ENCODE results near the gene XCR1. TPM values are rescaled to one million over a fixed set of nuclear protein-coding genes. Genes with fewer than 3 reads are reported as not detected.

Gene XCR1
- total RNA-seq, 1 experiment from 2014 or later = not detected

- Histone ChIP-seq H3K4me1 (ENCODE audit: insufficient read depth, low read length, poor library complexity, severe bottlenecking) (no peaks in the 10 kb centered on the region), H3K36me3 (ENCODE audit: insufficient read depth, low read length, poor library complexity, severe bottlenecking) (no peaks in the 10 kb centered on the region), H3K27me3 (replicated peaks; ENCODE audit: insufficient read depth, low read depth, low read length, poor library complexity) (no peaks in the 10 kb centered on the region), H3K27ac (ENCODE audit: low read depth, low read length, poor library complexity, severe bottlenecking) (no peak overlapping the region), H3K4me3 (ENCODE audit: low read depth, low read length, poor library complexity, severe bottlenecking) (no peak overlapping the region), H3K9me3 (ENCODE audit: low read depth, low read length, poor library complexity, severe bottlenecking) (no peaks in the 10 kb centered on the region)
- TF ChIP-seq CTCF (conservative IDR thresholded peaks at IDR 0.05; ENCODE audit: low read depth, low read length) (no peak), EZH2 (IDR thresholded peaks at IDR 0.05; ENCODE audit: borderline replicate concordance, low read depth, low read length, poor library complexity, severe bottlenecking) (no peak)
- CTCF ChIA-PET = no interaction called here
- intact Hi-C loops (cut with micrococcal nuclease; ENCODE audit: unreplicated experiment) = no loop called here
- POLR2A ChIA-PET (ENCODE audit: low non-redundant PET) = no interaction called here
- BruUV-seq (replicated peaks) = no TSS peak
- DNase-seq (ENCODE audit: low spot score) = no peak
These were observed 37.1 kb downstream of the XCR1 start for GRCh38 chr3:45990181-45990580.

GRCh38 chr3:45988804-45989203 lies 38.5 kb downstream of the XCR1 start:
- Histone ChIP-seq H3K9me3 (ENCODE audit: low read depth, low read length, poor library complexity, severe bottlenecking) (no peaks in the 10 kb centered on the region), H3K27me3 (replicated peaks; ENCODE audit: insufficient read depth, low read depth, low read length, poor library complexity) (no peaks in the 10 kb centered on the region), H3K27ac (ENCODE audit: low read depth, low read length, poor library complexity, severe bottlenecking) (no peak overlapping the region), H3K4me1 (ENCODE audit: insufficient read depth, low read length, poor library complexity, severe bottlenecking) (no peaks in the 10 kb centered on the region), H3K4me3 (ENCODE audit: low read depth, low read length, poor library complexity, severe bottlenecking) (no peak overlapping the region), H3K36me3 (ENCODE audit: insufficient read depth, low read length, poor library complexity, severe bottlenecking) (no peaks in the 10 kb centered on the region)
- TF ChIP-seq CTCF (conservative IDR thresholded peaks at IDR 0.05; ENCODE audit: low read depth, low read length) (no peak), EZH2 (IDR thresholded peaks at IDR 0.05; ENCODE audit: borderline replicate concordance, low read depth, low read length, poor library complexity, severe bottlenecking) (no peak)
- no peak for DNase-seq (ENCODE audit: low spot score)
- intact Hi-C loops (cut with micrococcal nuclease; ENCODE audit: unreplicated experiment) = no loop called here
- no TSS peak for BruUV-seq (replicated peaks)
- CTCF ChIA-PET = no interaction called here
- POLR2A ChIA-PET (ENCODE audit: low non-redundant PET) = no interaction called here

GRCh38 chr3:45988362-45988761 lies 38.9 kb downstream of the XCR1 start:
- Histone ChIP-seq H3K4me1 (ENCODE audit: insufficient read depth, low read length, poor library complexity, severe bottlenecking) (no peaks in the 10 kb centered on the region), H3K27ac (ENCODE audit: low read depth, low read length, poor library complexity, severe bottlenecking) (no peak overlapping the region), H3K27me3 (replicated peaks; ENCODE audit: insufficient read depth, low read depth, low read length, poor library complexity) (no peaks in the 10 kb centered on the region), H3K36me3 (ENCODE audit: insufficient read depth, low read length, poor library complexity, severe bottlenecking) (peaks cover 2% of the 10 kb centered on the region), H3K4me3 (ENCODE audit: low read depth, low read length, poor library complexity, severe bottlenecking) (no peak overlapping the region), H3K9me3 (ENCODE audit: low read depth, low read length, poor library complexity, severe bottlenecking) (no peaks in the 10 kb centered on the region)
- intact Hi-C loops (cut with micrococcal nuclease; ENCODE audit: unreplicated experiment) = no loop called here
- TF ChIP-seq EZH2 (IDR thresholded peaks at IDR 0.05; ENCODE audit: borderline replicate concordance, low read depth, low read length, poor library complexity, severe bottlenecking) (no peak), CTCF (conservative IDR thresholded peaks at IDR 0.05; ENCODE audit: low read depth, low read length) (no peak)
- BruUV-seq (replicated peaks) = no TSS peak
- CTCF ChIA-PET = no interaction called here
- POLR2A ChIA-PET (ENCODE audit: low non-redundant PET) = no interaction called here
- no peak for DNase-seq (ENCODE audit: low spot score)

All from A673 (cell line).